H1 (cell line): ENCODE measurements around the gene ZNF426. TPM values are rescaled to one million over a fixed set of nuclear protein-coding genes. Genes with fewer than 3 reads are reported as not detected.

Source experiments
- CTCF ChIA-PET: fragments of 300-600 bp; sonication (Branson Sonifier 250); formaldehyde crosslinking; loops from one replicate; lab custom pipeline; 2021; ENCODE audit not compliant: partially characterized antibody; lab: Charles Lee
- POLR2A ChIA-PET: fragments of 300-600 bp; sonication (Branson Sonifier 250); formaldehyde crosslinking; loops from one replicate; lab custom pipeline; 2021; ENCODE audit warnings: inconsistent platforms; ENCODE audit not compliant: partially characterized antibody; lab: Charles Lee
- DNase-seq, 2 experiments: peaks; one replicate each; pipeline versions ENCODE4 v3.0.0 to v3.0.0-alpha.2; 2010 to 2022; ENCODE audit warnings: low spot score in 2 of 2, low read depth in 1 of 2, mixed read lengths in 1 of 2
- FAIRE-seq: peaks from 2 replicates; lab custom pipeline; 2011; peaks lifted over from hg19 to GRCh38; lab: Jason Lieb, UNC
- H2AFZ ChIP-seq: 2 replicates; pipeline ENCODE4 v1.8.1; 2012; ENCODE audit warnings: low read length, inconsistent platforms
- H2AK5ac ChIP-seq: 2 replicates; pipeline ENCODE4 v1.6.1; 2013; ENCODE audit warnings: low read depth, low read length
- H2BK120ac ChIP-seq: replicated peaks from 2 replicates; pipeline ENCODE3; 2013; ENCODE audit warnings: low read depth, low read length, inconsistent platforms
- H2BK12ac ChIP-seq: 2 replicates; pipeline ENCODE4 v1.6.1; 2013; ENCODE audit warnings: low read depth, low read length
- H2BK15ac ChIP-seq: 2 replicates; pipeline ENCODE4 v1.6.1; 2013; ENCODE audit warnings: low read length
- H2BK20ac ChIP-seq: 2 replicates; pipeline ENCODE4 v1.6.1; 2013; ENCODE audit warnings: low read length
- H2BK5ac ChIP-seq: 2 replicates; pipeline ENCODE4 v1.6.1; 2013; ENCODE audit warnings: low read depth, low read length
- H3K14ac ChIP-seq: 2 replicates; pipeline ENCODE4 v1.6.1; 2013; ENCODE audit warnings: inconsistent platforms; ENCODE audit not compliant: insufficient read length
- H3K18ac ChIP-seq: 2 replicates; pipeline ENCODE4 v1.6.1; 2013; ENCODE audit warnings: low read length; ENCODE audit errors: extremely low read depth
- H3K23ac ChIP-seq: 2 replicates; pipeline ENCODE4 v1.6.1; 2013; ENCODE audit warnings: inconsistent platforms; ENCODE audit not compliant: insufficient read length
- H3K23me2 ChIP-seq: 2 replicates; pipeline ENCODE4 v1.6.1; 2013; ENCODE audit warnings: low read depth, low read length
- H3K27ac ChIP-seq: 2 replicates; pipeline ENCODE4 v1.6.1; 2011; ENCODE audit warnings: low read depth, low read length, inconsistent platforms
- H3K27me3 ChIP-seq, 4 experiments: replicated peaks in 1 of 4; 1 replicate in 1 of 4; 2 replicates in 3 of 4; pipeline versions ENCODE4 v1.6.1 to v1.8.1; 2011 to 2013; ENCODE audit warnings: low read length in 3 of 4, mild to moderate bottlenecking in 3 of 4, inconsistent platforms in 2 of 4, mixed read lengths in 2 of 4, moderate library complexity in 1 of 4; ENCODE audit not compliant: control insufficient read depth in 3 of 4, insufficient read depth in 3 of 4; ENCODE audit errors: extremely low read depth in 1 of 4
- H3K36me3 ChIP-seq, 4 experiments: 2 replicates each; pipeline versions ENCODE4 v1.6.1 to v1.8.1; 2011 to 2013; ENCODE audit warnings: mild to moderate bottlenecking in 4 of 4, low read length in 3 of 4, moderate library complexity in 2 of 4, control low read depth in 1 of 4, inconsistent platforms in 1 of 4; ENCODE audit not compliant: insufficient read depth in 4 of 4, control insufficient read depth in 2 of 4
- H3K4ac ChIP-seq: replicated peaks from 2 replicates; pipeline ENCODE3; 2013; ENCODE audit warnings: low read length, low read depth, mixed read lengths, inconsistent platforms; ENCODE audit not compliant: insufficient read length
- H3K4me1 ChIP-seq, 4 experiments: replicated peaks in 1 of 4; 1 replicate in 1 of 4; 2 replicates in 3 of 4; pipeline versions ENCODE4 v1.6.1 to v1.8.1; 2011 to 2013; ENCODE audit warnings: low read length in 3 of 4, inconsistent platforms in 2 of 4, mixed read lengths in 1 of 4; ENCODE audit not compliant: insufficient read depth in 4 of 4, control insufficient read depth in 3 of 4
- H3K4me2 ChIP-seq, 2 experiments: 2 replicates each; pipeline versions ENCODE4 v1.6.1 to v1.8.1; 2011 to 2013; ENCODE audit warnings: low read depth in 2 of 2, low read length in 2 of 2, control low read depth in 1 of 2, inconsistent platforms in 1 of 2, mild to moderate bottlenecking in 1 of 2; ENCODE audit not compliant: insufficient read depth in 1 of 2
- H3K4me3 ChIP-seq, 4 experiments: fragments of 200-600, 300-600 bp in 1 of 4; sonication (generic), shearing (Covaris generic), sonication (Bioruptor Twin) in 1 of 4; 2 replicates each; pipeline versions ENCODE4 v1.5.1 to v1.8.1; 2011 to 2016; ENCODE audit warnings: low read length in 4 of 4, low read depth in 3 of 4, control low read depth in 2 of 4, inconsistent platforms in 2 of 4, mild to moderate bottlenecking in 2 of 4, mixed read lengths in 1 of 4, moderate library complexity in 1 of 4; ENCODE audit not compliant: insufficient read depth in 2 of 4; ENCODE audit errors: extremely low read depth in 1 of 4
- H3K56ac ChIP-seq: replicated peaks from 2 replicates; pipeline ENCODE3; 2013; ENCODE audit warnings: low read depth, mild to moderate bottlenecking, mixed read lengths, low read length, inconsistent platforms; ENCODE audit not compliant: insufficient read length
- H3K79me1 ChIP-seq: 2 replicates; pipeline ENCODE4 v1.6.1; 2013; ENCODE audit warnings: low read depth, low read length, control low read depth
- H3K79me2 ChIP-seq, 2 experiments: 2 replicates each; pipeline versions ENCODE4 v1.6.1 to v1.8.1; 2012 to 2013; ENCODE audit warnings: low read length in 2 of 2, mild to moderate bottlenecking in 2 of 2, inconsistent platforms in 1 of 2; ENCODE audit not compliant: insufficient read depth in 2 of 2, control insufficient read depth in 1 of 2
- H3K9ac ChIP-seq, 4 experiments: replicated peaks in 1 of 4; 1 replicate in 1 of 4; 2 replicates in 3 of 4; pipeline versions ENCODE4 v1.6.1 to v1.8.1; 2011 to 2013; ENCODE audit warnings: low read depth in 3 of 4, low read length in 3 of 4, control low read depth in 2 of 4, mild to moderate bottlenecking in 2 of 4, moderate library complexity in 2 of 4, inconsistent platforms in 1 of 4; ENCODE audit errors: extremely low read depth in 1 of 4
- H3K9me3 ChIP-seq, 2 experiments: 2 replicates each; pipeline versions ENCODE4 v1.6.1 to v1.8.1; 2012 to 2013; ENCODE audit warnings: mild to moderate bottlenecking in 2 of 2, moderate library complexity in 2 of 2, control low read depth in 1 of 2, inconsistent platforms in 1 of 2, low read depth in 1 of 2, low read length in 1 of 2, mixed read lengths in 1 of 2; ENCODE audit not compliant: insufficient read depth in 2 of 2
- H4K20me1 ChIP-seq, 2 experiments: replicated peaks in 1 of 2; 2 replicates each; pipeline versions ENCODE3 to v1.8.1; 2011 to 2013; ENCODE audit warnings: inconsistent platforms in 2 of 2, low read length in 2 of 2, mild to moderate bottlenecking in 1 of 2; ENCODE audit not compliant: insufficient read depth in 2 of 2, control insufficient read depth in 1 of 2
- H4K5ac ChIP-seq: 2 replicates; pipeline ENCODE4 v1.6.1; 2013; ENCODE audit warnings: low read length, low read depth, mixed read lengths, inconsistent platforms; ENCODE audit not compliant: insufficient read length
- H4K8ac ChIP-seq: 2 replicates; pipeline ENCODE4 v1.8.0; 2013; ENCODE audit warnings: mild to moderate bottlenecking, moderate library complexity, low read length, inconsistent platforms; ENCODE audit not compliant: insufficient read depth; ENCODE audit errors: extremely low read depth
- H4K91ac ChIP-seq: replicated peaks from 2 replicates; pipeline ENCODE3; 2013; ENCODE audit warnings: low read length, mixed read lengths, inconsistent platforms; ENCODE audit not compliant: insufficient read length
- BCL11A ChIP-seq, 2 experiments: IDR thresholded peaks; one replicate each; pipeline ENCODE4 v1.6.1; 2011; ENCODE audit warnings: low read depth in 2 of 2, low read length in 2 of 2, mild to moderate bottlenecking in 2 of 2
- CBX8 ChIP-seq: fragments of 300-800, 300-1000 bp; sonication (generic); IDR thresholded peaks from 2 replicates; pipeline ENCODE4 v1.7.1; 2016; ENCODE audit warnings: low read depth, low read length, borderline replicate concordance
- CEBPB ChIP-seq: IDR thresholded peaks from 2 replicates; pipeline ENCODE4 v1.6.1; 2012; ENCODE audit warnings: low read depth, low read length
- CHD1 ChIP-seq: IDR thresholded peaks from 2 replicates; pipeline ENCODE4 v1.6.1; 2012; ENCODE audit warnings: low read depth, low read length, improper control_type of control experiment
- CHD2 ChIP-seq: IDR thresholded peaks from 2 replicates; pipeline ENCODE4 v1.6.1; 2012; ENCODE audit warnings: low read length, improper control_type of control experiment
- NRF1 ChIP-seq: IDR thresholded peaks from 2 replicates; pipeline ENCODE4 v1.6.1; 2011; ENCODE audit warnings: mild to moderate bottlenecking, low read depth, low read length, improper control_type of control experiment
- POU5F1 ChIP-seq: IDR thresholded peaks from 2 replicates; pipeline ENCODE4 v1.6.1; 2011; ENCODE audit warnings: low read depth, mild to moderate bottlenecking, low read length, moderate library complexity
- SP1 ChIP-seq: IDR thresholded peaks from 2 replicates; pipeline ENCODE4 v1.6.1; 2011; ENCODE audit warnings: low read depth, low read length
- ZNF274 ChIP-seq: IDR thresholded peaks from 2 replicates; pipeline ENCODE4 v1.7.0; 2012; ENCODE audit warnings: low read length, borderline replicate concordance; ENCODE audit errors: extremely low read depth
- WGBS, 2 experiments: shearing (Covaris generic) in 1 of 2; methylation state at CpG; one replicate each; pipeline versions ENCODE4 v1.1.6 to v1.1.7; 2013 to 2015; ENCODE audit warnings: low lambda C conversion rate in 2 of 2, mixed read lengths in 2 of 2, inconsistent platforms in 1 of 2, low coverage in 1 of 2, missing lambda C conversion rate in 1 of 2; ENCODE audit not compliant: insufficient replicate concordance in 2 of 2, insufficient coverage in 1 of 2, insufficient read length in 1 of 2; ENCODE audit errors: extremely low coverage in 1 of 2, missing lambda C conversion rate in 1 of 2; 5-methylcytosine and 5-hydroxymethylcytosine counted together
- polyA plus RNA-seq, 7 experiments: library from polyadenylated mRNA; depleted of rRNA in 3 of 7; stranded (reverse) in 5 of 7; unstranded in 2 of 7; fragments of >200 nt in 5 of 7; fragments of 200-250 nt in 2 of 7; gene quantifications; 1 replicate in 5 of 7; 2 replicates in 1 of 7; 4 replicates in 1 of 7; pipeline versions ENCODE4 v1.2.1 to v1.2.3, GENCODE V29; 2011 to 2013; ENCODE audit warnings: missing spikeins in 2 of 7, mixed read lengths in 2 of 7
- total RNA-seq: library from RNA; stranded (reverse); fragmentation: NEBNext Ultra II Directional; extraction: Animal tissue kit (Norgen Biotek cat#: 25700); gene quantifications from 2 replicates; pipeline ENCODE4 v1.2.1, GENCODE V29; 2021
- TF ChIP-seq, protein P1 (sequence below): IDR thresholded peaks from 2 replicates; pipeline ENCODE4 v1.6.1; 2012; ENCODE audit warnings: inconsistent platforms
- TF ChIP-seq, protein P2 (sequence below), 3 experiments: IDR thresholded peaks; 1 replicate in 2 of 3; 2 replicates in 1 of 3; pipeline versions ENCODE4 v1.5.1 to v1.6.1; 2011; ENCODE audit warnings: low read length in 3 of 3, mild to moderate bottlenecking in 3 of 3, inconsistent platforms in 2 of 3, low read depth in 1 of 3, moderate library complexity in 1 of 3; ENCODE audit not compliant: insufficient read depth in 1 of 3; ENCODE audit errors: control extremely low read depth in 1 of 3

ZNF426 gene
- total and polyA plus RNA-seq, 2 of the 8 experiments (the other 6 are each of a cell fraction or from before 2014, with no cell fraction given): 3.6 to 27.9 TPM

DNA sequence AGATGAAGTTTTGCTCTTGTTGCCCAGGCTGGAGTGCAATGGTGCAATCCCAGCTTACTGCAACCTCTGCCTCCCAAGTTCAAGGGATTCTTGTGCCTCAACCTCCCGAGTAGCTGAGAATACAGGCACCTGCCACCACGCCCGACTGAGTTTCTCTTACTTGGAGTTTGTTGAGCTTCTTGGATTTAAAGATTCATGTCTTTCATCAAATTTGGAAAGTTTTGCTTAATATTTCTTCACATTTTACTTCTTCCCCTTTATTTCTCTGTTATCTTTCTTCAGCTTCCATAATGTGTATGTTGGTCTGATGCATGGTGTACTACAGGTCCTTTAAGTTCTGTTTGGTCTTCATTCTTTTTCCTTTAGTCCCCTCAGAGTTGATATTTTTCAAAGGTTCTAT, 31.2 kb downstream of the ZNF426 start:
- Histone ChIP-seq H4K20me1 (no peaks in the 10 kb centered on the region), H3K9ac (no peak overlapping the region), H3K56ac (no peak overlapping the region), H3K4me3 (no peak overlapping the region), H2BK20ac (no peak overlapping the region), H4K91ac (no peak overlapping the region), H2AK5ac (no peak overlapping the region), H3K4me1 (no peaks in the 10 kb centered on the region), H3K9me3 (peaks cover 63 to 68% of the 10 kb centered on the region in 2 experiments), H3K36me3 (no peaks in the 10 kb centered on the region), H2BK15ac (no peak overlapping the region), H3K4ac (no peak overlapping the region), H3K23me2 (no peaks in the 10 kb centered on the region), H4K8ac (no peak overlapping the region), H3K79me1 (no peaks in the 10 kb centered on the region), H3K27me3 (no peaks in the 10 kb centered on the region), H3K23ac (no peak overlapping the region), H2BK120ac (no peak overlapping the region), H3K27ac (no peak overlapping the region), H3K14ac (no peak overlapping the region), H3K18ac (no peak overlapping the region), H2BK12ac (no peak overlapping the region), H3K79me2 (no peaks in the 10 kb centered on the region), H2AFZ (no peak overlapping the region), H3K4me2 (no peak overlapping the region), H2BK5ac (no peak overlapping the region), H4K5ac (no peak overlapping the region)
- DNase-seq (no peak), FAIRE-seq (no peak)
- 86% methylated on average over 3 of the region's 3 CpGs; no CpG with 5 or more reads in 1 of the 2 experiments for WGBS, 2 experiments
- CTCF ChIA-PET: no interaction called here
- POLR2A ChIA-PET: interaction anchor here (0.6 to 0.7 kb wide), 2 partner anchors 138 to 457 kb away, joined by 3 read pairs; no protein-coding TSS in a partner anchor
- TF ChIP-seq CHD2 (no peak), CBX8 (no peak), SP1 (no peak), ZNF274 (no peak), CHD1 (no peak), BCL11A (IDR thresholded peaks at IDR 0.05; ENCODE audit: low read depth in 2 of 2, low read length in 2 of 2) (no peak), NRF1 (no peak), CEBPB (no peak), POU5F1 (no peak)
- TF ChIP-seq, protein P1, sequence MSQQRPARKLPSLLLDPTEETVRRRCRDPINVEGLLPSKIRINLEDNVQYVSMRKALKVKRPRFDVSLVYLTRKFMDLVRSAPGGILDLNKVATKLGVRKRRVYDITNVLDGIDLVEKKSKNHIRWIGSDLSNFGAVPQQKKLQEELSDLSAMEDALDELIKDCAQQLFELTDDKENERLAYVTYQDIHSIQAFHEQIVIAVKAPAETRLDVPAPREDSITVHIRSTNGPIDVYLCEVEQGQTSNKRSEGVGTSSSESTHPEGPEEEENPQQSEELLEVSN: no peak
- TF ChIP-seq, protein P2, sequence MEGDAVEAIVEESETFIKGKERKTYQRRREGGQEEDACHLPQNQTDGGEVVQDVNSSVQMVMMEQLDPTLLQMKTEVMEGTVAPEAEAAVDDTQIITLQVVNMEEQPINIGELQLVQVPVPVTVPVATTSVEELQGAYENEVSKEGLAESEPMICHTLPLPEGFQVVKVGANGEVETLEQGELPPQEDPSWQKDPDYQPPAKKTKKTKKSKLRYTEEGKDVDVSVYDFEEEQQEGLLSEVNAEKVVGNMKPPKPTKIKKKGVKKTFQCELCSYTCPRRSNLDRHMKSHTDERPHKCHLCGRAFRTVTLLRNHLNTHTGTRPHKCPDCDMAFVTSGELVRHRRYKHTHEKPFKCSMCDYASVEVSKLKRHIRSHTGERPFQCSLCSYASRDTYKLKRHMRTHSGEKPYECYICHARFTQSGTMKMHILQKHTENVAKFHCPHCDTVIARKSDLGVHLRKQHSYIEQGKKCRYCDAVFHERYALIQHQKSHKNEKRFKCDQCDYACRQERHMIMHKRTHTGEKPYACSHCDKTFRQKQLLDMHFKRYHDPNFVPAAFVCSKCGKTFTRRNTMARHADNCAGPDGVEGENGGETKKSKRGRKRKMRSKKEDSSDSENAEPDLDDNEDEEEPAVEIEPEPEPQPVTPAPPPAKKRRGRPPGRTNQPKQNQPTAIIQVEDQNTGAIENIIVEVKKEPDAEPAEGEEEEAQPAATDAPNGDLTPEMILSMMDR (IDR thresholded peaks at IDR 0.05; ENCODE audit: control extremely low read depth in 1 of 3, insufficient read depth in 1 of 3, low read depth in 1 of 3, low read length in 3 of 3): no peak
